Astrocyte of the spinal cord (primary cell): Measurements from ENCODE around the gene EZH2.
A peak's percentile ranks its signal among the peaks of the same experiment; 100 is the strongest.

Experiments
- DNase-seq: peaks from one replicate; pipeline ENCODE4 v3.0.0; 2011; ENCODE audit warnings: low read depth, low spot score
- H3K4me3 ChIP-seq: 2 replicates; pipeline ENCODE4 v1.5.1; 2011; ENCODE audit warnings: low read depth, mild to moderate bottlenecking, low read length, moderate library complexity
- CTCF ChIP-seq: IDR thresholded peaks from 2 replicates; pipeline ENCODE4 v1.5.1; 2012; ENCODE audit warnings: low read depth, mild to moderate bottlenecking, low read length, inconsistent platforms
- in situ Hi-C: cut with HindIII; loops from 2 replicates; pipeline ENCODE4 v1.10.0; 2017; ENCODE audit warnings: low sequenced_read_pairs

Gene EZH2

GRCh38 chr7:148924011-148924410, 39.9 kb upstream of the EZH2 start:
- H3K4me3 ChIP-seq, result no peak overlapping the region
- in situ Hi-C loops, result no loop called here
- no peak for DNase-seq
- TF ChIP-seq CTCF, result no peak

GRCh38 chr7:148921806-148922205, 37.7 kb upstream of the EZH2 start:
- in situ Hi-C loops, result no loop called here
- H3K4me3 ChIP-seq, result no peak overlapping the region
- DNase-seq, result no peak
- no peak for TF ChIP-seq CTCF

DNA sequence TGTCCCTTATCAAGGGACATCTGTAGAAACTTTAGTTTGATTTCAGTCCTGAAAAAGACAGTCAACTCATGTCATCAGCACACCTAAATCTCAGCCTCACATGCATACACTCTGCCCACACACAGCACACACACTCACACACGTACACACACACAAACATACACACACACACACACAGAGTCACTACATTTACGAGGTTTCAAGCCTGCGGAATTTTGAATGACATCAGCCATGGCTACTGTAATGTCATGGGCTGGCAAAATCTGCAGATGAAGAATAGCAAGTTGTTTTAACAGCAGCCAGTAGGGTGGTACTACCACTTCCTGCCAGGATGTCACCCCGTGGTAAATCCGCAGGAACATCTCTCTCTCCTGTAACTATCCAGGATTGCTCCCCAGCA, 37.1 kb upstream of the EZH2 start:
- no peak for TF ChIP-seq CTCF
- no peak for DNase-seq
- in situ Hi-C loops, result no loop called here
- no peak overlapping the region for H3K4me3 ChIP-seq

DNA sequence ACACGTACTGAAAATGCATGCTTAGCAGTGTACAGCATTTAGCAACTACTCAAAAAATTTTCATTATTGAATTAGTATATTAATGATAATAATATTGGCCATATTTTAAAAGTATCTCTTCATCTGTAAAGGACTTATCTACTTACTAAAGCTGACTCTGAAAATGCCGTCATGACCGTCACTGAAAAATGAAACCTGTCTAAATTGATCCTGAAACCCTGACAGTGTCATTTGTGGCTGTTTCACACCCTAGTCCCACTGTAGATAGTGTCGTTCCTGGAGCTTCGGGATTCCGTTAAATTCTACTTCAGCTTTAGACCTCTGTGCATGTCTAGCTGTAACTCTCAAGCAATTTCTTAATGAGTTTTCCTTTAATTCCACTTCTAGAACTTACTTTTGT, 35.8 kb upstream of the EZH2 start:
- in situ Hi-C loops, result no loop called here
- no peak overlapping the region for H3K4me3 ChIP-seq
- no peak for TF ChIP-seq CTCF
- no peak for DNase-seq

GRCh38 chr7:148918058-148918596, 34.0 kb upstream of the EZH2 start:
- H3K4me3 ChIP-seq, result no peak overlapping the region
- no peak for TF ChIP-seq CTCF
- no peak for DNase-seq
- in situ Hi-C loops, result no loop called here

DNA sequence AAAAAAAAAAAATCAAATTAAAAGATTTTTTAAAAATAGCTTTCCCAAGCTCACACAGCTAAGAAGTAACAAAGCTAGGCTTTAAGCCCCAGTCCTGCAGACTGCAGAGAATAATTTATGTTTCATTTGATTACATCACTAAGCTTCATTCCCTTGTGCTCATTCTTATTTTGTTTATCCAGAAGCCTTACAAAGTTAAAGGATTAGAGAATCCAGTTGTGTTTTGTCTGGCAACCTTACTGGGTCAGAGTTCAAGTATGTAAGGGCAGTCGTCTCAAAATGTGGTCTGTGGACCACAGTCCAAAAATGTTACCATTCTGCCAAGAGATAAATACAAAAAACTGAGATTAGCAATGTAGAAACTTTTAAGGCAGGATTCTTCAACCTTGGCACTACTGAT, 32.1 kb upstream of the EZH2 start:
- H3K4me3 ChIP-seq, result no peak overlapping the region
- in situ Hi-C loops, result no loop called here
- DNase-seq, result peak; percentile 82
- TF ChIP-seq CTCF, result no peak

GRCh38 chr7:148915211-148915610, 31.1 kb upstream of the EZH2 start:
- TF ChIP-seq CTCF, result no peak
- in situ Hi-C loops, result no loop called here
- DNase-seq, result no peak
- H3K4me3 ChIP-seq, result no peak overlapping the region
